GM21786 (cell line): ENCODE measurements around the gene HRAS.
"Not testable (repeated sequence)": the region's sequence is repeated elsewhere in the genome, so short reads cannot be mapped to it uniquely, and the experiment has no call there.

Experiments used
- ATAC-seq: cut with Tn5 transposase; IDR thresholded peaks from one replicate; pipeline ENCODE4 v1.9.1; 2021; ENCODE audit not compliant: unreplicated experiment

HRAS gene

DNA sequence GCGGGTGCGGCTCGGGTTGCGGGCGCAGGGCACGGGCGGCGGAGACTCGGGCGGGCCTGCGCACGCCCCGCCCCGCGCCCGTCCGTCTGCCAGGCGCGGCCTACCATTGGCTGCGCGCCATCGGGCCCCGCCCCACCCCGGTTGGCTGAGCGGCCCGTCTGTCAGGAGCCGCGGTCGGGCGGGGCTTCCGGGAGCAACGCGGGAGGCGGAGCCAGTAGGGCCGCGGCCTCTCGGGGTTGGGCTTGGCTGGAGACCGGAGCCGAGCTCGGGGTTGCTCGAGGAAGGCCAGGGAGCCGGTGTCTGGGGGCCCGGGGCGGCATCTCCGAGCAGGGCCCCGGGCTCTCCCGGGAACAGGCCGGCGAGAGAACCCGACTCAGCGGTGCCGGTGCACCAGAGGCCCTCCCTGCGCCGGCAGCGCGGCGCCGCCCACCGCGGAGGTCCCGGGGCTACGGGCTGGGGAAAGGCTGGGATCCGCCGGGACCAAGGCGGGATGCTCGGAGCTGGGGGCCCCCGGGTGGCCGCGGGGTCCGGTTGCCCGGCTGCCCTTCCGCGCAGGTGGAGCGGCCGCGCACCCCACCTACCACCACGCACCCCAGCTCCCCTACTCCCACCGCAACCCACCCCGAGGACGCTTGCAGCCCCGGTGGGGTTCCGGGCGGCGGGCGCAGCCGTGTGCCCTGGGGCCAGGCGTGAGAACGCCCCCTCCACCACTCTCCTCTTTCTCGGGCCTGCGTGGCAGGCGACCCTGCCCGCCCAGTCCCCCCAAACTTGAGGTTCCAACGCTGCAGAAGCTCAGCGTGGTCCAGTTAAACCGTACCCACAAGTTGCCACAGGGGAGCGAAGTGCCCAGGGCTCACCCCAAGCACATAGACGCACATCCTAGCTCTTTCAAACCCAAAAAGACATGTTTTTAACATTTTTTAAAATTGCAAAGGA is at the start of gene HRAS:
HRAS (minus strand) TSS at position 58 of the 936 bp plus-strand sequence.
- ATAC-seq = peak; percentile 61

DNA sequence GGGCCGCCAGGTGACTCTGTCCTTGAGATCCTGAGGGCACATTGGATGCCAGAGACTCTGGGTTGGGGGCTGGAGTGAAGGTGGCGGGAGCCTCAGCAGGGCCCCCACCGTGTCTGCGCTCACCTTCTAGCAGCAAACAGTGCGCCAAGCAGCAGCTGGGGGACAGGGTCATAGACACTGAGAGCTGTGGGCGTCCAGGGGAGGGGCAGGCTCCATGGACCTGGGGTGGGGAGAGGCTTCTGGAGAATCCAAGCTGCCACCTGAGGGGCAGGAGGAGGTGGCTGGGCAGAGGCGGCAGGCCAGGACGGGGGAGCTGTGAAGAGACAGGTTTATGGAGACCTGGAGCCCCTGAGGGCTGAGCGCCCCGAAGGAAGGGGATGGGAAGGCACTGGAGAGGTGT is 48.9 kb upstream of the HRAS start:
- no peak for ATAC-seq

DNA sequence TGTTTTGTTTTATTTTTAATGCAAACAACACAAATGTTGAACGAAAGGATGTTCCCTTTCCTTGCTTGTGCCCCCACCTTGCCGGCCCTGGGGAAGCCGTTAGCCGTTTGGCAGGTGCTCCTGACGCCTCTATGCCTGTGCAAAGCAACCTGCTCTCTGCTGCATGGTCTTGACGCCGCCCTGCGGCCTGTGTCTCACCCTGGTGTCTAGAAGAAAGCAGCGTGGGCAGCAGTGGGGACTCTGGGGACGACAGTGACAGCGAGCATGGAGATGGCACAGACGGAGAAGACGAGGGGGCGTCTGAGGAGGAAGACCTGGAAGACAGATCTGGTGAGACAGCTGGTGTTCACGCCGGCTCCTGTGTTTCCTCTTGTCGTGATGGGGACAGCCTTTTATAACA is 46.4 kb upstream of the HRAS start:
- ATAC-seq = no peak

DNA sequence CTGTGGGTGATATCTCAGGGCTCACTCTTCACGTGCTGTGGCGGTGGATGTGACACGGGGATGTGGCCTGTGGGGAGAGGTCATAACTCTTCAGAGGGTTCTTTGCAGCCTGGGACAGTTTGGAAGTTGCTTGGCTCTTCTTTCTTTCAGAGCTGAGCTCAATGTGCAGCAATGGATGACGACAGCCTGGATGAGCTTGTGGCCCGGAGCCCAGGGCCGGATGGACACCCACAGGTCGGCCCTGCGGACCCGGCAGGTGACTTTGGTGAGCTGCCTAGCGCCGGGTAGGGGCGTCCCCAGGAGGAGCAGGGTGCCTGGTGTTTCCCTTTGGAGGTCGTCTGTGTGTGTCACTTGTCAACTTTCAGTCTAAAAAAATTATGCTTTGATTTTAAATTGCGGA is 46.0 kb upstream of the HRAS start:
- no peak for ATAC-seq

DNA sequence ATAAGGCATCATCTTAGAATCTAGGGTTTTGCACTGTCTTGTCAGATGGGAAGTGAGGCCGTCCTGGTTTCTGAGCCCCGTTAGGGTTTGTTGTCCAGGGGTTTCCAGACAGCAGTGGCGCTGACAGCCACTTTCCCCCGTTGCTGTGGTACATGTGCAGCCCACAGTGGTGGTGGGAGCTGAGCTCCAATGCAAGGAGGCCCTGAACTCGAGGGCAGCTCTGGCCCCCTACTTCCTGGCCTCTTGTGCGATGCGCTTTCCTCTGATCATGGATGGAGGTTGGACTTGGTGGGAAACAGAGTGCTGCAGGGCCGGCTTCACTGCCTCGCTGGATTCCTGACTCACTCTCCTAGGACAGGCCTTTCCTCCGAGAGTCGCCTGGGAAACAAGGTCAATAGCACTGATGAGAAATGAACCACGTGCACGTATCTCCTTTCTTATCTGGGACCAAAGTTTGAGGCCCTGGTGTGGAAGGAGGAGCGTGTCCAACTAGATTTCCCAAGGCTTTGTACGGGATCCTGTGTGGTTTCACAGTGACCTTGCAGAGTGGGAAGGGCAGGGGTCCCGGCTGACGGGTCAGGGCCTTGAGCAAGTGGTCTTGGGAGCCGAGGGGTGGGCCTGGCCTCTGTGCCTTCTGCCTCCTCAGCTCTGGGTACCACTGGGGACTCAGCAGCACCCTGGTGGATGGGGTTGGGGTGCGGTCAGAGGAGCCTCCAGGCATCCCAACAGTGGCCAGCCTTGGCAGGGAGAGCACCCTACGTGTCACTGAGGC is 44.6 kb upstream of the HRAS start:
- ATAC-seq = no peak

DNA sequence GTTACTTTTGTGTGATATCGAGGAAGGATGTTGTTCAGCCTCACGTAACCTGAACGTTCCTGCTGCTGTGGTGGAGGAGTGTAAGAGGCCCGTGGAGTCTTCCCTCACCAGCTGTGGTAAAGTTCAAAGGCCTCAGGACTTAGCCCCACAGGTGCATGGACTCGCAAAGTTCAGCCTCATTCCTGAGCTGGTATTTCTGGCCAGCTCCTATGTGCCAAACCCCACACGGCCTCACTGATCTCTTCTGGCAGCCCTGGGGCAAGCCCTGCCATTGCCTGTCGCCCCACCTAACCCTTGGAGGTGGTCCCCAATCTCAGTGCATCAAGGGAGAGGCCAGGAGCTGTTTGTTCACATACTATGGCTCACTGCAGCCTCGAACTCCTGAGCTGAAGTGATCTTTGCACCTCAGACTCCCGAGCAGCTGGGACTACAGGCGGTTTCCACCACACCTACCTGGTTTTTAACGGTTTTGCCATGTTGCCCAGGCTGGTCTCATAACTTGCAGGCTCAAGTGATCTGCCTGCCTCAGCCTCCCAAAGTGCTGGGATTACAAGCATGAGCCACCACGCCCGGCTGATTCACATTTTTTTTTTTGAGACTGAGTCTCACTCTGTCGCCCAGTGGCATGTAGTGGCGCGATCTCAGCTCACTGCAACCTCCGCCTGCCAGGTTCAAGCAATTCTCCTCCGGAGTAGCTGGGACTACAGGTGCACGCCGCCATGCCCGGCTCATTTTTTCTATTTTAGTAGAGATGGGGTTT is 43.1 kb upstream of the HRAS start:
- no peak for ATAC-seq

DNA sequence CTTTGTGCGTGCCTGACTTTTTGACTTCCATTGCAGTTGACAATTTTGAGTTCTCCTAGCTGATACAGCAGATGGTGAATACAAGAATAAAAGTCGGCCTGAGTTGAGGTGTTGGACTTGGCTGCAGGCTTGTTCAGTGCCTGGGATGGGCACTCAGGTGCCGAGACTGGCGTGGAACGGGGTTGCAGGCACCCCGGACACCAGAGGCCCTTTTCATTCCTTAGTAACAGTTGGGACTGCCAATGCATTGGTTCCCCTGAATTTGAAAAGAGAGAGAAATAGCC is 42.2 kb upstream of the HRAS start:
- no peak for ATAC-seq

DNA sequence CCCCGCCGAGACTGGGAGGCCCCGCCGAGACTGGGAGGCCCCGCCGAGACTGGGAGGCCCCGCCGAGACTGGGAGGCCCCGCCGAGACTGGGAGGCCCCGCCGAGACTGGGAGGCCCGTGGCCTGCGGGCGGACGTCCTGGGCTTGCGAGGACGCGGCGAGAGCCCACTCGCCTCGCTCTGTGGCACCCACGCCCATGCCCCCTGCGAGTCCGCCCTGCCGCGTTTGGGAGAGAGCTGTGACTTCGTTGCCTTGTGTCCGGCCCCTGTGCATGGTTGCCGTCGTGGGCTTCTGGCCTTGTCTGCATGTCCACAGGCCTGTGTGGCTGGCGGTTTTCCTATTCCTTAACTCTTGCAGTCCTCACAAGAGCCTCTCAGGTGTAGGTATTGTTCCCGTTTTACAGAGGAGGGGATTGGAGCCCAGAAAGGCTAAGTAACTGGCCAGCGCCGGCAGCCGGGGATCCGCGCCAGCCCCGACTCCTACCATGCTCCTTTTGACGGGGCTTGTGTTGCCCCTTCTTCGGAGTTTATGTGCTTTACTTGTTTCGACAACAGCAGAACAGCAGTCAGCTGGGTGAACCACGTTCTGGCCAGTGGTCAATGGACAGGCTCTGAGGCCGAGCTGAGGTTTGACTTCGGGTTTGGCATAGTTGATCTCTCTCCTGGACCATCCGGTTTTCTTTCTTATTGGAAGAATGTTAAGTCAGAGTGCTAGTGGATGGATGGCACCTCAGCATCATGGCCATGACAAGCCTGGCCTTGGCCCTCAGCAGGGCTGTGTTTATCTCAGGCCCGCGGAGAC is 41.6 kb upstream of the HRAS start:
- no peak for ATAC-seq

DNA sequence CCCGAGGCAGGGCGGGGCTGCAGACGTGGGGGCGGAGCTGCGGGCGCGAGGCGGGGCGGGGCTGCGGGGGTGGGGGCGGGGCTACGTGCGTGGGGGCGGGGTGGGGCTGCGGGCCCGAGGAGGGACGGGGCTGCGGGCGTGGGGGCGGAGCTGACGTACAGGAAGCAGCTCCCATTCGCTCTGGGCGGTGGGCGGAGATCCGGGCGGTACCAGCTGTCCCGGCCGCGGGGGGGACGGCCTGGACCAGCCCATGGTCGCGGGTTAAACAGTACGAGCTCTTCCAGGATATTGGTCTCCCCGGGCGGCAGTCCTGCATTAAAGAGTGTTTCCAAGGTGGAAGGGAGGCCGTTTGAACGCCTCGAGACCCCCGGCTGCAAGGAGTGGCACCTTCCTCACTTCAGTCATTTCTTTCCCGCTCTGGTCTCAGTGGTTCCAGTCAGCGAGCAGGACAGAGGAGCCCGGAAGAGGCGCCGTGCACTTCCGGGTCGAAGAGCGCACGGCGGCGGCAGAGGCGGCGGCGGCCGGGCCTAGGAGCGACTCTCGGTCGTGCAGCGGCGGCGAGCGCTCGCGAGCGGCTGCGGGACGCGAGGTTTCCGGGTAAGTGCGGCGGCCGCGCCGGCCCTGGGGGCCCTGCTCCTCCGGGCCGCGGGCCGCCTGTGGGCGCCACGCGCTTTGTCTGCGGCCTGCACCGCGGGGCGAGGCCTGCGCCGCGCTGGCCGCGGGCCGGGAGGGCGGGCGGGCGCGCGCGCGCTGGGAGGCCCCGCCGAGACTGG is 40.8 kb upstream of the HRAS start, which contains the start of gene PHRF1:
PHRF1 (plus strand) TSS at position 475 of the 773 bp plus-strand sequence. CDS start 5,043 bp downstream, outside the sequence.
- peak; percentile 81 for ATAC-seq

DNA sequence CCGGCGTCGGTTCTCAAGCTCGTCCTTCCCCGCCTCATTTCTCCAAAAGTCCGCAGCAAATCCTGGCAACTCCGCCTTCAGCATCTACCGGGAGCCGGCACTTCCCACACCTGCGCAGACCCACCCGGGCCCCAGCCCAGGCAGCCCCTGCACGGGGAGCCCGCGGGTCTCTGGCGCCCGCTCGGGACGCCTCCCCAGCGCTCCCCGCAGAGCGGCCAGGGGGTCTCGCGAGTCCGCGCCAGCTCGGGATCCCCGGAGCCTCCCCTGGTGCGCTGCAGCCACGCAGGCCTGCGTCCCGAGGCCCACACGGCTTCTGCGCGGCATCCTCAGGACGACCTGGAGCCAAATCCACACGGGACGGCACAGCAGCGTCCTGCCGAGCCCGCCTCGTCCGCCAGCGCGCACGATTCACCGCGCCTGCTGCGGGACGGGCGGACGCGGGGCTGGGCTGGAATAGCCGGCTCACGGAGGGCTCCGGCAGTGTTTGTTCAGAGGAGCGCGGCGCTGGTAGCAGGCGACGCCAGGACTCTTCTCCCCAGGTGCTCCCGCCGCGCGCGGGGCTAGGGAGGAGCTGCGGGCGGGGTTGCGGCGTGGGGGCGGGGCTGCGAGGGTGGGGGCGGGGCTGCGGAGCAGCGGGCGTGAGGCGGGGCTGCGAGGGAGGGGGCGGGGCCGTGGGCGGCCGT is 40.1 kb upstream of the HRAS start:
- ATAC-seq = no peak

DNA sequence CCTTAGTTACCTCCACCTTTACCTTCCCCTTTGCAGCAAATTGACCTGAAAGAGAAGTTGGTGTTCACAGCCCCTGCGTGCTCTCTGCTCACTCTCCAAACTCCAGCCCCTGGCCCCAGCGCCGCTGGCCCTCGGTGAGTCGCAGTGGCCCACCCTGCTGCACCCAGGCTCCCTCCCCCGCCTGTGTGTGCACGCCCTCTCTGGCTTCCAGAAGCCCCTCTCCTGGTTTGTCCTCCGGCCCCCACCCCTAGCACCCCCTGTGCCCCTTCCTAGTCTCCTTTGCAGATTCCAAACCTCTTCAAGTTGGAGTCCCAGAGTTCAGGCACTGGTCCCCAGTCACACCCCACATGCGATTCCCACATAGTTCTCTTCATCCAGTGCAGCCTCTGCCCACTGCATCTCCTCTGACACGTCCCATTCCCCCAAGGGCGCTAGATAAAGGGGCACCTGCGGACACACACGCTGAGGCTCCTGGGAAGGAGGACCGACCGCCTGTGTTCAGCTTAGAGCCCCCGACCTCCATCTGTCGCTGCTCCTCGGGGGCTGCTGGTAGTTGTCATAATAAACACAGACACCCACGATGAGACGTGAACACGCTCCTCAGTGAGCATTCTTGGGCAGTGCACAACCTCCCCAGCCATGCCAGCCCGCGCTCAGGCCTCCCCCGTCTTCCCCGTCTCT is 39.4 kb upstream of the HRAS start:
- no peak for ATAC-seq

DNA sequence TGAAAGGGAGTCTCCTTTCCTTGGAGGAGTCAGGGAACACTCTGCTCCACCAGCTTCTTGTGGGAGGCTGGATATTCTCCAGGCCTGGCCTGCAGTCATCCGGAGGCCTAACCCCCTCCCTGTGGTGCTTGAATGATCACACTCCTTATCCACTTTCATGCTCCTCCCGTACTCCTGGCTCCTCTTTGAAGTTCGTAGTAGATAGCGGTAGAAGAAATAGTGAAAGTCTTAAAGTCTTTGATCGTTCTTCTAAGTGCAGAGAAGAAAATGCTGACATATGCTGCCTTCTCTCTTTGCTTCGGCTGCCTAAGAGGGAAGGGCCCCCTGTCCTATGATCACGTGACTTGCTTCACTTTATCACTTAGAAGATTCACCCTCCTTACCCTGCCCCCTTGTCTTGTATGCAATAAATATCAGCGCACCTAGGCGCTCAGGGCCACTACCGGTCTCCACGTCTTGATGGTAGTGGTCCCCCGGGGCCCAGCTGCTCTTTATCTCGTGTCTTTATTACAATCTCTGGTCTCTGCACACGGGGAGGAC is 38.7 kb upstream of the HRAS start:
- ATAC-seq = not testable (repeated sequence)

DNA sequence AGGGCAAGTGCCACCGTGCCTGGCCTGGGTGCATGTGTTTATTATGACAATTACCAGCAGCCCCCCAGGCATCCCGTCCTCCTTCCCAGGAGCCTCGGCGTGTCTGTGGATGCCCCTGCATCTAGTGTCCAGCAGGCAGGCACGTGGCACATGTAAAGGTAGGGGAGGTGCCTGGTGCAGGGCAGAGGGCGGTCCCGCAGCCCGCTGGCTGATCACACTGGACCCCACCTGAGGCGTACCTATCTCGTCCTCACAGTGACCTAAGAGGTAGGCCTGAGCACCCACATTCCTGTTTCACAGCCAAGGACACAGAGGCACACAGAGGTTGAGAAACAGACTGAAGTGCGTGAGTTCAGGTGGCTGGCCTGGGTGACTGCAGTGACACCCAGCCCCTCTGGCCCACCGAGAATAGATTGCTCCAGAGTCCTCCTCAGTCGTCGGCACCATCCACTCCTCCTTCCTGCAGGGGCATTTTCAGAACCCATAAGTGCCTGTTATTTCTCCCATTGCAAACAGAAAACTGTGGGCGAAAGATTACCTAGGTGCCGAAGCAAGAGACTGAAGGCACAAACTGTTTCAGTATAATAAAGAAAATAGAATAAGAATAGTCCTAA is 37.9 kb upstream of the HRAS start:
- no peak for ATAC-seq

DNA sequence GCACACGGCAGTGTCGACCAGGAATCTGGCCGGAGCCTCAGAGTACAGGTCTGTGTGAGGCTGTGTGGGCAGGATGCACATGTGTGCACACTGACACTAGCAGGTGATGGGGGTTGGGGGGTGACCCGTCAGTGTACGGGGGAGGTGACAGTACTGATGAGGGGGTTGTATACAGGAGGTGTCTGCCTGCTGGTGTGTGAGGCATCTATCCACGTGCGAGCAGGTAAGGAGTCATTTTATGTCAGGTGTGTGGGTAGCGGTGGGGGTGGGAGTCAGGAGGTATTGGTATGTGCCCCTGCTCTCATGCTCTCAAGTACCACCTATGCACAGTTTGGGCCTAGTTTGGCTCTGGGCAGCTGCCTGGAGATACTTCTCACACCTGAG is 36.4 kb upstream of the HRAS start:
- ATAC-seq = no peak

DNA sequence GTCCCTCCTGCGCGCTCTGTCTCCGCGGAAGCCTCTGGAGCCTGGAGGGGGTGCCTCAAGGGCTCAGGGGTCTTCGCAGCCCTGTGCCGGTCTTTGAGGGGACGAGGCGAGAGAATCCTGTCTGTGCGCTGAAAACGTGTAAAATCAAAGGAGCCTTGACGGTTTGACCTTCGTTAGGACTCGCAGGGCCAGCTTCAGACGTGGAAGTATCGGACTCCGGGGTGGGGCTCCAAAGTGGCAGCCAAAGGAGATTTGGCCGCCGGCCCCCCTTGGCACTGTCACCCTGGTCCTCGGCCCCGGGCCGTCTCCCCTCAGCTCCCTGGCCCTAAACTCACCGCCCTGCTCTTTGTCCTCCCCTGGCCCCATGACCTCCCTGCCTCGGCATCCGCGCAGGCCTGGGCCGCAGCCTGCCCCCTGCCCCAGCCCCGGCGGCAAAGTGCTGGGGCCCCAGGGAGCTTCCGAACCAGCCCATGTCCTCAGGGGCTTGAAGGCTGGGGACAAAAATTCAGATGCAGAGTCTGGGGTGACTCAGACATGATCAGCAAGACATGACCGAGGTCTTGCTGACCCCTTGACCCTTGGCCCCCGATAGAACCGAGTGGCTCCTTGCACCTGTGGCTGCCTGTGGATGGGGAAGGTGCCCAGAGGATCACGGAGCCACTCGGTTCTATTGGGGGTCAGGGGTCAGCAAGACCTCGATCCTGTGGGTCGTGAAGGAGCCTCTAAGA is 33.9 kb upstream of the HRAS start:
- ATAC-seq = no peak

DNA sequence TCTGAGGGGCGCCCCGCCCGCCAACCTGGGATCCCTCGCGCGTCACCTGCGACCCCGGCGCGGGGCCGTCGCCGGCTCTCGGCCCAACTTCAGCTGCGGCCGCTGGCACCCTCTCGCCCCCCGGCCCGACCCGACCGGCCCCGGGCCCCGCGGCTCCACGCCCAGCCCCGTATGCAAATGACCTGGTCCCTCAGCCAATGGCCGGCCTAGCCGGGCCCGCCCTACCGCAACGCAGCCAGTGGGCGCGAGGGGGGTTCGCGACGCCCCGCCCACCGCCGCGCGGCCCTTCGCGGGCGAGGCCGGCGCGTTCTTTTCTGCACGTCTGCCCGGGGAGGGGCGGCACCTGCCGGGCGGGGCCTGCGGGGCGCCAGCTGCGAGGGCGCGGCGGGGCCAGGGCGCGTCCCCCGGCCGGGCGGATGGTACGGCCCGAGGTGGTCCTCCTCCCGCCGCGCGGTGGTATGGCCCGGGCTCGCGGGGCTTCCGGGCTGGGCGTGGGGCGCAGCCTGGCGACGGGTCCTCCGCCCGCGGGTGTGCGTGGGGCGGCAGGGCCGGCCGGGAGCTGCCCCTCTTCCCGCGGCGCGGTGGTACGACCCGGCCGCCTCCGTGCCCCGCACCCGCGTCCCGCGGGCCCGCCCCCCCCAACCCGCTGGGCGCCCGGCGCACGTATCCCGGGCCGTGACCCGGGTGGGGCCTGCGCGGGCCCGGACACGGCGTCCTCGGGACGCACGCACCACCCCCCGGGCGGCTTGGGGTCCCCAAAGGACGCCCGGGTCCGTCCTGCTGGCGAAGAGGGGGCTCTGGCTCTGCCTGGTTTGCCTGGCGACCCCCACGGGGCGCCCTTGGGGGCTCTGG is 33.2 kb upstream of the HRAS start:
- peak; percentile 92 for ATAC-seq
